Fibroblast of lung (primary cell): ENCODE measurements around the gene RETN.

Experiments used
- EZH2 ChIP-seq: IDR thresholded peaks from 2 replicates; pipeline ENCODE4 v1.5.1; 2012; ENCODE audit warnings: low read length, control low read depth, mild to moderate bottlenecking; ENCODE audit errors: missing control alignments
- TF ChIP-seq, protein P1 (sequence below), 2 donors: IDR thresholded peaks in 1 of 2; conservative IDR thresholded peaks in 1 of 2; 1 replicate in 1 of 2; 2 replicates in 1 of 2; pipeline ENCODE4 v1.5.1; 2011 to 2012; ENCODE audit warnings: low read length in 2 of 2, control low read depth in 1 of 2, inconsistent platforms in 1 of 2, low read depth in 1 of 2, mild to moderate bottlenecking in 1 of 2

DNA sequence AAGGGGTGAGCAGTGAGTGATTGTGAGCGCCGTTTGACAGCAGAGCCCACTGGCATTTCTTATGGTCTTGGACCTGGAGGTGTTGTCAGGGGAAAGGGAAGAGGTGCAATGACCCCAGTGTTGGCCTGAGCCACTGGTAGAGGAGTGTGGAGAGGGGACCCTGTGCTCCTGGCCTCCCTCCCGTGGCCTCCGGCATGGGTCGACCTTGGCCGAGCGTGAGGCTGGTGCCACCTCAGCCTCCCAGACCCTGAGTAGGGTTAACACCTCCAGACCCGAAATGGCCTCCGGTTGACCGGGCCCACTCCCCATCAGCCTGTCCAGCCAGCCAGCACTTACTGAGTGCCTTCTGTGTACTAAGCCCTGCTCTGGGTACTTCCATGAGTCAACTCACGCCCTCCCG lies 18.3 kb downstream of the RETN start:
- TF ChIP-seq, protein P1, sequence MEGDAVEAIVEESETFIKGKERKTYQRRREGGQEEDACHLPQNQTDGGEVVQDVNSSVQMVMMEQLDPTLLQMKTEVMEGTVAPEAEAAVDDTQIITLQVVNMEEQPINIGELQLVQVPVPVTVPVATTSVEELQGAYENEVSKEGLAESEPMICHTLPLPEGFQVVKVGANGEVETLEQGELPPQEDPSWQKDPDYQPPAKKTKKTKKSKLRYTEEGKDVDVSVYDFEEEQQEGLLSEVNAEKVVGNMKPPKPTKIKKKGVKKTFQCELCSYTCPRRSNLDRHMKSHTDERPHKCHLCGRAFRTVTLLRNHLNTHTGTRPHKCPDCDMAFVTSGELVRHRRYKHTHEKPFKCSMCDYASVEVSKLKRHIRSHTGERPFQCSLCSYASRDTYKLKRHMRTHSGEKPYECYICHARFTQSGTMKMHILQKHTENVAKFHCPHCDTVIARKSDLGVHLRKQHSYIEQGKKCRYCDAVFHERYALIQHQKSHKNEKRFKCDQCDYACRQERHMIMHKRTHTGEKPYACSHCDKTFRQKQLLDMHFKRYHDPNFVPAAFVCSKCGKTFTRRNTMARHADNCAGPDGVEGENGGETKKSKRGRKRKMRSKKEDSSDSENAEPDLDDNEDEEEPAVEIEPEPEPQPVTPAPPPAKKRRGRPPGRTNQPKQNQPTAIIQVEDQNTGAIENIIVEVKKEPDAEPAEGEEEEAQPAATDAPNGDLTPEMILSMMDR (conservative IDR thresholded peaks at IDR 0.05 in 1 of 2, IDR thresholded peaks at IDR 0.05 in 1 of 2; ENCODE audit: low read depth in 1 of 2, low read length in 2 of 2): no peak
- no peak for TF ChIP-seq EZH2
